Loucy (cell line): ENCODE measurements around the gene PDE8B.

Experiments
- EZH2phosphoT487 ChIP-seq: fragments of 200-600 bp; IDR thresholded peaks from 2 replicates; pipeline ENCODE4 v1.6.1; 2018; ENCODE audit warnings: antibody characterized with exemption, mild to moderate bottlenecking, moderate library complexity, borderline replicate concordance
- TF ChIP-seq, protein P1 (sequence below): fragments of 200-600 bp; sonication (generic); conservative IDR thresholded peaks from 2 replicates; pipeline ENCODE4 v1.5.1; 2014; ENCODE audit warnings: mild to moderate bottlenecking, antibody characterized with exemption, low read length

GRCh38 chr5:77325921-77326541 is 115.6 kb downstream of the PDE8B start:
- TF ChIP-seq, protein P1, sequence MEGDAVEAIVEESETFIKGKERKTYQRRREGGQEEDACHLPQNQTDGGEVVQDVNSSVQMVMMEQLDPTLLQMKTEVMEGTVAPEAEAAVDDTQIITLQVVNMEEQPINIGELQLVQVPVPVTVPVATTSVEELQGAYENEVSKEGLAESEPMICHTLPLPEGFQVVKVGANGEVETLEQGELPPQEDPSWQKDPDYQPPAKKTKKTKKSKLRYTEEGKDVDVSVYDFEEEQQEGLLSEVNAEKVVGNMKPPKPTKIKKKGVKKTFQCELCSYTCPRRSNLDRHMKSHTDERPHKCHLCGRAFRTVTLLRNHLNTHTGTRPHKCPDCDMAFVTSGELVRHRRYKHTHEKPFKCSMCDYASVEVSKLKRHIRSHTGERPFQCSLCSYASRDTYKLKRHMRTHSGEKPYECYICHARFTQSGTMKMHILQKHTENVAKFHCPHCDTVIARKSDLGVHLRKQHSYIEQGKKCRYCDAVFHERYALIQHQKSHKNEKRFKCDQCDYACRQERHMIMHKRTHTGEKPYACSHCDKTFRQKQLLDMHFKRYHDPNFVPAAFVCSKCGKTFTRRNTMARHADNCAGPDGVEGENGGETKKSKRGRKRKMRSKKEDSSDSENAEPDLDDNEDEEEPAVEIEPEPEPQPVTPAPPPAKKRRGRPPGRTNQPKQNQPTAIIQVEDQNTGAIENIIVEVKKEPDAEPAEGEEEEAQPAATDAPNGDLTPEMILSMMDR = no peak
- TF ChIP-seq EZH2phosphoT487 = no peak
